OCI-LY1 (cell line): ENCODE data around the gene DMD.
"Not testable (repeated sequence)": the region's sequence is repeated elsewhere in the genome, so short reads cannot be mapped to it uniquely, and the experiment has no call there.

Source experiments
- H2AFZ ChIP-seq: fragments of 200-600 bp; sonication (generic), shearing (Covaris generic); 2 replicates; pipeline ENCODE4 v1.6.0; 2014; ENCODE audit warnings: antibody characterized with exemption, mild to moderate bottlenecking, low read length
- H3F3A ChIP-seq: fragments of 200-600 bp; sonication (generic), shearing (Covaris generic); 2 replicates; pipeline ENCODE4 v1.6.0; 2014; ENCODE audit warnings: mild to moderate bottlenecking, antibody characterized with exemption, low read length, moderate library complexity; ENCODE audit not compliant: insufficient read depth
- H3K27ac ChIP-seq: fragments of 200-600 bp; sonication (generic); 2 replicates; pipeline ENCODE4 v1.5.1; 2014; ENCODE audit warnings: low read length, mixed run types, mild to moderate bottlenecking, low read depth; ENCODE audit not compliant: poor library complexity, severe bottlenecking
- H3K27me3 ChIP-seq: fragments of 200-600 bp; sonication (generic); 2 replicates; pipeline ENCODE4 v1.6.0; 2014; ENCODE audit warnings: antibody characterized with exemption, mild to moderate bottlenecking, low read length, moderate library complexity; ENCODE audit not compliant: insufficient read depth
- H3K36me3 ChIP-seq: fragments of 200-600 bp; sonication (generic); 2 replicates; pipeline ENCODE4 v1.6.1; 2014; ENCODE audit warnings: mild to moderate bottlenecking, antibody characterized with exemption, low read length, moderate library complexity, mixed read lengths; ENCODE audit not compliant: insufficient read depth
- H3K4me1 ChIP-seq: fragments of 200-600 bp; sonication (generic); 2 replicates; pipeline ENCODE4 v1.5.1; 2014; ENCODE audit warnings: mild to moderate bottlenecking, low read length, moderate library complexity; ENCODE audit not compliant: insufficient read depth, severe bottlenecking
- H3K4me2 ChIP-seq: fragments of 200-600 bp; sonication (generic), shearing (Covaris generic); 2 replicates; pipeline ENCODE4 v1.6.1; 2014; ENCODE audit warnings: low read length
- H3K4me3 ChIP-seq: fragments of 200-600 bp; sonication (generic); 2 replicates; pipeline ENCODE4 v1.5.1; 2014; ENCODE audit warnings: low read length, low read depth, mild to moderate bottlenecking, mixed read lengths; ENCODE audit not compliant: poor library complexity, severe bottlenecking
- H3K79me2 ChIP-seq: fragments of 200-600 bp; shearing (Covaris generic); 2 replicates; pipeline ENCODE4 v1.6.1; 2016; ENCODE audit warnings: mixed run types, low read length, mixed read lengths; ENCODE audit not compliant: insufficient read depth
- H3K9ac ChIP-seq: fragments of 200-600 bp; sonication (generic), shearing (Covaris generic); 2 replicates; pipeline ENCODE4 v1.6.1; 2014; ENCODE audit warnings: mild to moderate bottlenecking, low read length, mixed read lengths
- H3K9me2 ChIP-seq: fragments of 200-600 bp; sonication (generic), shearing (Covaris generic); 2 replicates; pipeline ENCODE4 v1.6.1; 2014; ENCODE audit warnings: low read depth, mild to moderate bottlenecking, low read length, mixed read lengths
- H3K9me3 ChIP-seq: fragments of 200-600 bp; shearing (Covaris generic); 2 replicates; pipeline ENCODE4 v1.6.1; 2014; ENCODE audit warnings: low read length, mixed read lengths
- H4K20me1 ChIP-seq: fragments of 200-600 bp; sonication (generic), shearing (Covaris generic); 2 replicates; pipeline ENCODE4 v1.6.0; 2016; ENCODE audit warnings: mild to moderate bottlenecking, low read length; ENCODE audit not compliant: insufficient read depth
- CTCF ChIP-seq: fragments of 200-600 bp; sonication (generic), shearing (Covaris generic); IDR thresholded peaks from 2 replicates; pipeline ENCODE4 v1.5.1; 2017; ENCODE audit warnings: mild to moderate bottlenecking, antibody characterized with exemption, low read length, moderate library complexity, mixed read lengths
- EZH2 ChIP-seq: fragments of 200-600 bp; sonication (generic), shearing (Covaris generic); IDR thresholded peaks from 2 replicates; pipeline ENCODE4 v1.8.0; 2017; ENCODE audit warnings: borderline replicate concordance, mixed run types, mild to moderate bottlenecking, antibody characterized with exemption, low read length, moderate library complexity, mixed read lengths

Gene DMD

DNA sequence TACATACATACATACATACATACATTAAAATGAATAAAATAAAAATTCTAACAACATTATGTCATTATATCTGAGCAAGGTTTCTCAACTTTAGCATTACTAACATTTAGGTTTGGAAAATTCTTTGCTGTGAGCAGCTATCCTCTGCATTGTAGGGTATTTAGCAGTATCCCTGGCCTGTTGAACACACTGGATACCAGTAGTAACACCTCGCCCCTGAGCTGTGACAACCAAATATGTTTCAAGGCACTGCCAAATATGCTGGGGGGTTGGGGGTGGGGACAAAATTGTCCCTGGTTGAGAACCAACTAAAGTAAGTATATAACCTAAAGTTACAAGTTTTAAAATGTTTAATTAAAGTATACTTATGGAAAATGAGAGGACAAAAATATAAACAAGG, 1278.6 kb downstream of the DMD start:
- no peaks in the 10 kb centered on the region for H3K9me3 ChIP-seq
- H3F3A ChIP-seq, result no peaks in the 10 kb centered on the region
- H3K79me2 ChIP-seq, result no peaks in the 10 kb centered on the region
- H4K20me1 ChIP-seq, result no peaks in the 10 kb centered on the region
- H3K4me1 ChIP-seq, result no peaks in the 10 kb centered on the region
- no peaks in the 10 kb centered on the region for H3K27me3 ChIP-seq
- no peak overlapping the region for H3K9ac ChIP-seq
- no peak overlapping the region for H2AFZ ChIP-seq
- no peaks in the 10 kb centered on the region for H3K9me2 ChIP-seq
- H3K36me3 ChIP-seq, result no peaks in the 10 kb centered on the region
- TF ChIP-seq EZH2, result no peak
- TF ChIP-seq CTCF, result no peak
- H3K27ac ChIP-seq, result no peak overlapping the region
- no peak overlapping the region for H3K4me3 ChIP-seq
- no peak overlapping the region for H3K4me2 ChIP-seq

- H3K36me3 ChIP-seq, H3K9ac ChIP-seq, H3K4me2 ChIP-seq, H3K4me3 ChIP-seq, H3K27ac ChIP-seq, H3K27me3 ChIP-seq, H2AFZ ChIP-seq, H4K20me1 ChIP-seq, H3K4me1 ChIP-seq, H3K9me2 ChIP-seq, H3F3A ChIP-seq, H3K9me3 ChIP-seq, H3K79me2 ChIP-seq: not testable (repeated sequence)
These were observed 1279.0 kb downstream of the DMD start for GRCh38 chrX:31932320-31932719.

GRCh38 chrX:31931225-31931624, 1280.1 kb downstream of the DMD start:
- H3K4me2 ChIP-seq, result no peak overlapping the region
- H3K27ac ChIP-seq, result no peak overlapping the region
- H4K20me1 ChIP-seq, result no peaks in the 10 kb centered on the region
- no peaks in the 10 kb centered on the region for H3K36me3 ChIP-seq
- H3K27me3 ChIP-seq, result no peaks in the 10 kb centered on the region
- no peaks in the 10 kb centered on the region for H3K9me2 ChIP-seq
- no peak overlapping the region for H2AFZ ChIP-seq
- no peak overlapping the region for H3K9ac ChIP-seq
- no peak overlapping the region for H3K4me3 ChIP-seq
- H3K79me2 ChIP-seq, result no peaks in the 10 kb centered on the region
- TF ChIP-seq EZH2, result no peak
- no peak for TF ChIP-seq CTCF
- H3K4me1 ChIP-seq, result no peaks in the 10 kb centered on the region
- H3K9me3 ChIP-seq, result no peaks in the 10 kb centered on the region
- H3F3A ChIP-seq, result no peaks in the 10 kb centered on the region

GRCh38 chrX:31929366-31929765, 1282.0 kb downstream of the DMD start:
- no peak overlapping the region for H2AFZ ChIP-seq
- no peaks in the 10 kb centered on the region for H3K79me2 ChIP-seq
- no peaks in the 10 kb centered on the region for H3F3A ChIP-seq
- no peaks in the 10 kb centered on the region for H3K9me3 ChIP-seq
- H4K20me1 ChIP-seq, result no peaks in the 10 kb centered on the region
- H3K9me2 ChIP-seq, result no peaks in the 10 kb centered on the region
- H3K4me3 ChIP-seq, result no peak overlapping the region
- H3K27ac ChIP-seq, result no peak overlapping the region
- no peaks in the 10 kb centered on the region for H3K36me3 ChIP-seq
- no peak overlapping the region for H3K9ac ChIP-seq
- H3K4me1 ChIP-seq, result no peaks in the 10 kb centered on the region
- H3K27me3 ChIP-seq, result no peaks in the 10 kb centered on the region
- TF ChIP-seq CTCF (no peak), EZH2 (no peak)
- no peak overlapping the region for H3K4me2 ChIP-seq
